ENCODE measurements around the gene FASN. TPM values are rescaled to one million over a fixed set of nuclear protein-coding genes. Genes with fewer than 3 reads are reported as not detected.

FASN gene
- total and polyA plus RNA-seq, 2 of the 13 experiments (the other 11 are each of a cell fraction or from before 2014, with no cell fraction given): 51.7 to 101 TPM

GRCh38 chr17:82101767-82102679 lies 4.0 kb upstream of the FASN start (continued):
- TF ChIP-seq ESRRA (CRISPR knock-in tag; IDR thresholded peaks at IDR 0.05; ENCODE audit: low read depth) (0 out of 2 replicates have a peak, but pooled peaks have one; percentile 62), U2AF1 (optimal IDR thresholded peaks at IDR 0.05; ENCODE audit: low read depth, low read length) (peak; percentile 46), SP140L (CRISPR knock-in tag; IDR thresholded peaks at IDR 0.05; ENCODE audit: borderline replicate concordance) (0 out of 2 replicates have a peak, but pooled peaks have one; percentile 65), ZNF343 (CRISPR knock-in tag; IDR thresholded peaks at IDR 0.05) (no peak), ZNF841 (CRISPR knock-in tag; IDR thresholded peaks at IDR 0.05; ENCODE audit: borderline replicate concordance) (no peak), HES4 (CRISPR knock-in tag; IDR thresholded peaks at IDR 0.05; ENCODE audit: borderline replicate concordance) (no peak; the same call in none of the 2 replicates), ZNF740 (CRISPR knock-in tag; IDR thresholded peaks at IDR 0.05) (peak; percentile 58; the same call in 1 of the 2 replicates), ZBTB39 (CRISPR knock-in tag; IDR thresholded peaks at IDR 0.05) (no peak), NCOA1 (CRISPR knock-in tag; IDR thresholded peaks at IDR 0.05) (no peak), SP5 (CRISPR knock-in tag; IDR thresholded peaks at IDR 0.05; ENCODE audit: borderline replicate concordance, low read depth) (peak; percentile 75), ZNF564 (CRISPR knock-in tag; IDR thresholded peaks at IDR 0.05) (peak; percentile 71; the same call in 1 of the 2 replicates), ZNF773 (CRISPR knock-in tag; IDR thresholded peaks at IDR 0.05; ENCODE audit: borderline replicate concordance) (no peak), ZBTB7A (CRISPR knock-in tag; IDR thresholded peaks at IDR 0.05) (peak; percentile 85), ZNF414 (CRISPR knock-in tag; IDR thresholded peaks at IDR 0.05) (no peak), ZSCAN25 (CRISPR knock-in tag; IDR thresholded peaks at IDR 0.05) (peak; percentile 97), HCFC1 (IDR thresholded peaks at IDR 0.05; ENCODE audit: low read depth, low read length) (peak; percentile 14; the same call in 1 of the 2 replicates), FOXO4 (CRISPR knock-in tag; conservative IDR thresholded peaks at IDR 0.05) (no peak), ZFP90 (CRISPR knock-in tag; IDR thresholded peaks at IDR 0.05; ENCODE audit: borderline replicate concordance) (no peak; the same call in 1 of the 2 replicates), ATF5 (CRISPR knock-in tag; IDR thresholded peaks at IDR 0.05; ENCODE audit: low read depth) (no peak; the same call in 1 of the 2 replicates), DR1 (CRISPR knock-in tag; IDR thresholded peaks at IDR 0.05) (peak; percentile 24; the same call in 1 of the 2 replicates), ZNF274 (CRISPR knock-in tag; IDR thresholded peaks at IDR 0.05) (no peak), ZNF30 (CRISPR knock-in tag; IDR thresholded peaks at IDR 0.05) (no peak), HHEX (CRISPR knock-in tag; IDR thresholded peaks at IDR 0.05) (no peak), YEATS4 (CRISPR knock-in tag; IDR thresholded peaks at IDR 0.05; ENCODE audit: borderline replicate concordance) (peak; percentile 67; the same call in 1 of the 2 replicates), KLF9 (CRISPR knock-in tag; IDR thresholded peaks at IDR 0.05; ENCODE audit: low read depth) (peak; percentile 69; the same call in 1 of the 2 replicates)

Data from HepG2 (cell line).